ENCODE data around the gene ARIH2. TPM values are rescaled to one million over a fixed set of nuclear protein-coding genes. Genes with fewer than 3 reads are reported as not detected.

The ARIH2 gene
- total RNA-seq, 1 experiment from 2014 or later, result 113 TPM

DNA sequence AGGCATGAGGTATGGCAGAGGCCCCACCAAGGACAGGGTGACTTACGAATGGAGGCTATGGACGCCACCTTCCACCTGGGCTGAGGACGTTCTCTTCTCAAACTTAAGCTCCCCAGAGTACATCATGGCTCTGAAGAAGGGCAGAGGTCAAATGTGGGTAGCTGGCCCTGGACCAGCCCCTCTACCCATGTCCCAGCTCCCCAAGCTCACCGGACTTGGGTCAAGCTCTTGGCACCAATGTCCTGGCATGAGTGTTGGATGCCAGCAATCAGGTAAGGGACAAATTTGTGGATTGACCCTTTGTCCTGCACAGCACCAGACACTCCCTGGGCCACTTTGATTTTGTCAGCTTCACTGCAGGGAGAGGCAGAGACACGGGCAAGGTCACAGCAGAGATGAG lies 105.8 kb downstream of the ARIH2 start:
- Histone ChIP-seq H3K4me3 (ENCODE audit: low read length) (no peak overlapping the region), H3K27me3 (ENCODE audit: low read length) (no peaks in the 10 kb centered on the region), H3K4me1 (ENCODE audit: low read length) (peaks cover 74% of the 10 kb centered on the region), H3K4me2 (ENCODE audit: low read depth, low read length, poor library complexity, severe bottlenecking) (peak overlapping the region; percentile 97), H4K20me1 (ENCODE audit: insufficient read depth, low read depth, low read length) (peaks cover 11% of the 10 kb centered on the region; the same call in 1 of the 2 replicates), H3K79me2 (ENCODE audit: low read length) (peaks cover 80% of the 10 kb centered on the region), H3K9me2 (replicated peaks; ENCODE audit: insufficient read depth, low read length) (no peaks in the 10 kb centered on the region), H3K9ac (ENCODE audit: low read length) (peak overlapping the region; percentile 5), H3K9me3 (ENCODE audit: low read length) (no peaks in the 10 kb centered on the region), H3K27ac (ENCODE audit: low read length) (0 out of 2 replicates have a peak overlapping the region, but pooled peaks have one; percentile 16), H2AFZ (ENCODE audit: low read length) (no peak overlapping the region), H3K36me3 (ENCODE audit: insufficient read depth, low read length) (peaks cover 38% of the 10 kb centered on the region)
- no peak for DNase-seq

DNA sequence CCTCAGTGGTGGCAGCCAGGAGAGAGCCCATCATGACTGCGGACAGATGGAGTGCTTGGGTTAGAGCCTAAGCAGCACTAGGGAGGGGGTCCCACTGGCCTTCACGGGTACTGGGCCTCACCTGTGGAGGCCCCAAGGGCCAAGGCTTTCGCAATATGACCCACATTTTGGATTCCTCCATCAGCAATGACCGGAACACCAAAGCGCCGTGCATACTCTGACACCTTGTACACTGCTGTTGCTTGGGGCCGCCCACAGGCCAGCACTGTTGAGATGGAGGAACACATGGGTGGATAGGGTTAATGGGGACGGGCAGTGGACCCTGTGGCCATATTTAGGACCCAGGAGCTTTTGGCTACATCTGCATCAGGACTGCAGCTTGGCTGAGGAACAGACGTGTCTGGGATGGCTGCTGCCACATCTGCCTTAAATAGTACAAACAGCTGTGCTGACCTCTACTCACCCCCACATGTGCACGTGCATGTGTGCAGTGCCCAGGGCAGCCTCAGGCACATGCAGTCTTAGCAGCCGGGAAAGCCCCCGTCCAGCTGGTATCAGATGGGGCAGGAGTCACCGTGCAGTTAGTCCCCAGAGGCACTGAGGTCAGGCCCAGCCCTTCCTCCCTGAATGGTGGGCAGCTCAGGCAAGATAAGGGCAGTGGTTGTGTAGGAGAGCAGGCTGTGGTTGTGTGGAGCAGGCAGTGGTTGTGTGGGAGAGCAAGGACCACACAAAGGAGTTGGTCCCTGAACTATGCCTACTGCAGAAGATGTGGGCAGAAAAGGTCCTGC lies 106.6 kb downstream of the ARIH2 start:
- H3K79me2 ChIP-seq (ENCODE audit: low read length), result peaks cover 74% of the 10 kb centered on the region
- peaks cover 71% of the 10 kb centered on the region for H3K4me1 ChIP-seq (ENCODE audit: low read length)
- no peaks in the 10 kb centered on the region for H3K27me3 ChIP-seq (ENCODE audit: low read length)
- DNase-seq, result peak; percentile 62
- peaks cover 11% of the 10 kb centered on the region; the same call in 1 of the 2 replicates for H4K20me1 ChIP-seq (ENCODE audit: insufficient read depth, low read depth, low read length)
- peaks cover 38% of the 10 kb centered on the region for H3K36me3 ChIP-seq (ENCODE audit: insufficient read depth, low read length)
- no peaks in the 10 kb centered on the region for H3K9me3 ChIP-seq (ENCODE audit: low read length)
- H3K4me2 ChIP-seq (ENCODE audit: low read depth, low read length, poor library complexity, severe bottlenecking), result peak overlapping the region; percentile 25
- no peak overlapping the region for H3K4me3 ChIP-seq (ENCODE audit: low read length)
- peak overlapping the region; percentile 30 for H3K27ac ChIP-seq (ENCODE audit: low read length)
- peak overlapping the region; percentile 21; the same call in 1 of the 2 replicates for H3K9ac ChIP-seq (ENCODE audit: low read length)
- no peaks in the 10 kb centered on the region for H3K9me2 ChIP-seq (replicated peaks; ENCODE audit: insufficient read depth, low read length)
- no peak overlapping the region for H2AFZ ChIP-seq (ENCODE audit: low read length)

GRCh38 chr3:49025793-49026520 lies 107.3 kb downstream of the ARIH2 start:
- peaks cover 38% of the 10 kb centered on the region for H3K36me3 ChIP-seq (ENCODE audit: insufficient read depth, low read length)
- no peak overlapping the region for H2AFZ ChIP-seq (ENCODE audit: low read length)
- H3K9ac ChIP-seq (ENCODE audit: low read length), result peak overlapping the region; percentile 21; the same call in 1 of the 2 replicates

DNA sequence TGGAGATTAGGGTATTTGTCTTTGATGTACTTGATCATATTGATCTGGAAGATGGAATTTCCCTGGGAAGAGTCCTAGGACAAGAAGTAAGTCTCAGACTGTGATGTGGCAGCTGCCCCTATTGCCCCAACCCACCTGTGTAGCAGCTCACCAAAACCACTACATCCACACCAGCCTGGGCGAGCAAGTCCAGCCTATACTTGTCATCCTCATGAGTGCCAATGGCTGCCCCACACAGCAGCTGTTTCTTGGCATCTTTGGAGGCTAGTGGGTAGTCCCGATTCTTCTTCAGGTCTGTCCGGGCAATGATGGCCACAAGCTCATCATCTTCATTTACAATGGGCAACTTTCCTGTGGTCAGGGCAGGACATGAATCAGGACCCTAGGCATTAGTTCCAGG lies 107.9 kb downstream of the ARIH2 start:
- H3K79me2 ChIP-seq (ENCODE audit: low read length), result peaks cover 63% of the 10 kb centered on the region

More at GRCh38 chr3:49025793-49026520, 107.3 kb downstream of the ARIH2 start:
- H3K4me1 ChIP-seq (ENCODE audit: low read length), result peaks cover 67% of the 10 kb centered on the region
- H3K27ac ChIP-seq (ENCODE audit: low read length), result no peak overlapping the region
- no peaks in the 10 kb centered on the region for H3K9me3 ChIP-seq (ENCODE audit: low read length)
- H3K79me2 ChIP-seq (ENCODE audit: low read length), result peaks cover 66% of the 10 kb centered on the region
- peak overlapping the region; percentile 18 for H3K4me2 ChIP-seq (ENCODE audit: low read depth, low read length, poor library complexity, severe bottlenecking)
- H3K4me3 ChIP-seq (ENCODE audit: low read length), result no peak overlapping the region
- H4K20me1 ChIP-seq (ENCODE audit: insufficient read depth, low read depth, low read length), result peaks cover 11% of the 10 kb centered on the region; the same call in 1 of the 2 replicates
- no peaks in the 10 kb centered on the region for H3K9me2 ChIP-seq (replicated peaks; ENCODE audit: insufficient read depth, low read length)
- DNase-seq, result peak; percentile 53
- no peaks in the 10 kb centered on the region for H3K27me3 ChIP-seq (ENCODE audit: low read length)

DNA sequence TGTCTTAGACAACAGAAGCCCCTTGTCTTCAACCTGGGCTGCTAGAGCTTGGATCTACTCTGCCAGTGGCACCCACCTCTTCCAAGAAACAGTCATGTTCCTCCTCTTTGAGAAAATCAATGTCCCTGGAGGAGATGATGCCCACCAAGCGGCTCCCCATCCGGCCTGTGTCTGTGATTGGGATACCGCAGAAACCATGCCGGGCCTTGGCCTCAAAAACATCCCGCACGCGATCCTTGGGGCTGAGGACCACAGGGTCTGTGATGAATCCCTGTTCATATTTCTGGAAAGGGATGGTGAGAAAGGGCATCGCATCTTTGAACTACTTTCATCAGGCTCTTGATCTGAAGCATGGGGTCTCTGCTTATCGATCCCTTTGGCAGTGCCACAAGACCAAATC lies 109.0 kb downstream of the ARIH2 start:
- Histone ChIP-seq H3K9ac (ENCODE audit: low read length) (peak overlapping the region; percentile 99; the same call in 1 of the 2 replicates), H3K4me3 (ENCODE audit: low read length) (peak overlapping the region; percentile 76; the same call in 1 of the 2 replicates), H3K79me2 (ENCODE audit: low read length) (peaks cover 57% of the 10 kb centered on the region)

More for the DNA sequence above, 107.9 kb downstream of the ARIH2 start:
- Histone ChIP-seq H3K9me3 (ENCODE audit: low read length) (no peaks in the 10 kb centered on the region), H3K36me3 (ENCODE audit: insufficient read depth, low read length) (peaks cover 41% of the 10 kb centered on the region), H3K4me1 (ENCODE audit: low read length) (peaks cover 67% of the 10 kb centered on the region), H3K9ac (ENCODE audit: low read length) (no peak overlapping the region), H3K4me2 (ENCODE audit: low read depth, low read length, poor library complexity, severe bottlenecking) (peak overlapping the region; percentile 91), H3K27ac (ENCODE audit: low read length) (no peak overlapping the region), H3K9me2 (replicated peaks; ENCODE audit: insufficient read depth, low read length) (no peaks in the 10 kb centered on the region), H2AFZ (ENCODE audit: low read length) (no peak overlapping the region), H3K27me3 (ENCODE audit: low read length) (no peaks in the 10 kb centered on the region), H4K20me1 (ENCODE audit: insufficient read depth, low read depth, low read length) (peaks cover 11% of the 10 kb centered on the region; the same call in 1 of the 2 replicates), H3K4me3 (ENCODE audit: low read length) (no peak overlapping the region)
- DNase-seq, result no peak

DNA sequence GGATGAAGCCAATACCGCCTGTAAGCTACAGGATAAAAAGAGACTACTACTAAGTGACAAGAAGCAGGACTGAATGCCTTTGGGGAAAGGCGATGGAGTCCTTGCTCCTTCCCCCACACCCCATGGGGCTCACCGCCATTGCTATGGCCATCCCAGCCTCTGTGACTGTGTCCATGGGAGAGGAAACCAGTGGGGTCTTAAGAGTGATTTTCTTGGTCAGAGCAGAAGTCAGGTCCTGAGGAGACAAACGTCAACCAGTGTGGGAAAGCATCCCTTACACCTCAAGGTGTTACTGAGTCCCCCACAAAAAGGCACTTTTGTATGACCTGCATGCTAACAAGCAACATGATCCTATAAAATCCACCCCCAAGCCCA lies 109.6 kb downstream of the ARIH2 start:
- Histone ChIP-seq H3K27ac (ENCODE audit: low read length) (peak overlapping the region; percentile 77), H3K27me3 (ENCODE audit: low read length) (no peaks in the 10 kb centered on the region), H3K79me2 (ENCODE audit: low read length) (peaks cover 51% of the 10 kb centered on the region), H3K36me3 (ENCODE audit: insufficient read depth, low read length) (peaks cover 51% of the 10 kb centered on the region), H3K4me1 (ENCODE audit: low read length) (peaks cover 62% of the 10 kb centered on the region), H2AFZ (ENCODE audit: low read length) (no peak overlapping the region), H3K9me2 (replicated peaks; ENCODE audit: insufficient read depth, low read length) (no peaks in the 10 kb centered on the region), H3K4me3 (ENCODE audit: low read length) (peak overlapping the region; percentile 76), H3K9ac (ENCODE audit: low read length) (peak overlapping the region; percentile 99), H3K4me2 (ENCODE audit: low read depth, low read length, poor library complexity, severe bottlenecking) (peak overlapping the region; percentile 91), H4K20me1 (ENCODE audit: insufficient read depth, low read depth, low read length) (peaks cover 11% of the 10 kb centered on the region; the same call in 1 of the 2 replicates), H3K9me3 (ENCODE audit: low read length) (no peaks in the 10 kb centered on the region)
- DNase-seq, result peak; percentile 54

More for the DNA sequence above, 109.0 kb downstream of the ARIH2 start:
- H3K36me3 ChIP-seq (ENCODE audit: insufficient read depth, low read length), result peaks cover 49% of the 10 kb centered on the region
- H3K4me2 ChIP-seq (ENCODE audit: low read depth, low read length, poor library complexity, severe bottlenecking), result peak overlapping the region; percentile 91
- no peaks in the 10 kb centered on the region for H3K27me3 ChIP-seq (ENCODE audit: low read length)
- no peak for DNase-seq
- H4K20me1 ChIP-seq (ENCODE audit: insufficient read depth, low read depth, low read length), result peaks cover 11% of the 10 kb centered on the region; the same call in 1 of the 2 replicates
- H3K9me2 ChIP-seq (replicated peaks; ENCODE audit: insufficient read depth, low read length), result no peaks in the 10 kb centered on the region
- H3K4me1 ChIP-seq (ENCODE audit: low read length), result peaks cover 67% of the 10 kb centered on the region
- no peak overlapping the region for H2AFZ ChIP-seq (ENCODE audit: low read length)
- H3K27ac ChIP-seq (ENCODE audit: low read length), result peak overlapping the region; percentile 77; the same call in 1 of the 2 replicates
- no peaks in the 10 kb centered on the region for H3K9me3 ChIP-seq (ENCODE audit: low read length)

DNA sequence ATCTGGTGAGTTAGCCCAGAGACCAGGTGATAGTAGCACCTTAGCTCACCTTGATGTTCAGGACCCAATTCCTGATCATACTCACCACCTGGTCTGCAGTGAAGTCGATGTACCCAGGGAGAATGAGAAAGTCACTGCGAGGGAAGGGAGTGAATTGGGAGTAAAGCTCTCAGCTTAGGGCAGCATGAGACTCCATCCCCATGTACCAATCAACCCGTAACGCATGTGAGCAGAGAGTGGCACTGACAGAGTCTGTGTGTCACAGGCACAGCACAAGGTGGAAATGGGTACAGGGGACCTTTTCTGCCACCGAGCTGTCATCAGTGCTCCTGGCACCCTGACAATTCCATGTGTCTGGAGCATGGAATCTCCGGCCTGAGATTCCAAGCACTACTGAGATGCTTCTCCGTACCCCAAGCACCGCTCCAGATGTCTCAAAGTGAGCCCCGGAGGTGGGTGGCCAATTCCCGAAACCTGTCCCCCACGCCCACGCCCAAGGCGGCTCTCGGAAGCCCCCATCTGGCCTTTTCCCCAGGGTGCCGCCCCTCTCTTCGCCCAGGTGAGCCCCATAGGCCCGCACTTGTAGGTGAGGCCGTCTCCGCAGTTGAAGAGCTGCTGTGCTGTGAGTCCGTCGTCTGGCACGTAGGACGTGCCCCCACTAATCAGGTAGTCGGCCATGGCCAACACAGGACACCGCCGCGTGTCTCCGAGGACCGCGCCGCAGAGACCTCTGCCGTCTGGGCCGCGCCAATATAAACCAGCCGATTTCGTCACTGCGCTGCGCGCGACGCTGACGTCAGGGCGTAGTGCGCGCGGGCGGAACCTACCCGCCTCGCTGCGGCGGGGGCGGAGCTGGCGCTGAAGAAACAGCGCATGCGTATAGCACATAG lies 110.3 kb downstream of the ARIH2 start, which contains the start of gene IMPDH2:
Gene IMPDH2 (minus strand): TSS at position 726 of the 890 bp plus-strand sequence. CDS start 48 bp downstream, at position 678.
- Histone ChIP-seq H3K36me3 (ENCODE audit: insufficient read depth, low read length) (peaks cover 47% of the 10 kb centered on the region), H2AFZ (ENCODE audit: low read length) (no peak within 1 kb of the TSS), H3K4me2 (ENCODE audit: low read depth, low read length, poor library complexity, severe bottlenecking) (peak within 1 kb of the TSS; percentile 91), H3K9me3 (ENCODE audit: low read length) (no peaks in the 10 kb centered on the region), H3K4me3 (ENCODE audit: low read length) (peak within 1 kb of the TSS; percentile 76), H3K79me2 (ENCODE audit: low read length) (peaks cover 45% of the 10 kb centered on the region), H3K27ac (ENCODE audit: low read length) (peak within 1 kb of the TSS; percentile 77), H3K27me3 (ENCODE audit: low read length) (no peaks in the 10 kb centered on the region), H3K9me2 (replicated peaks; ENCODE audit: insufficient read depth, low read length) (no peaks in the 10 kb centered on the region), H3K9ac (ENCODE audit: low read length) (peak within 1 kb of the TSS; percentile 99), H4K20me1 (ENCODE audit: insufficient read depth, low read depth, low read length) (peaks cover 11% of the 10 kb centered on the region; the same call in 1 of the 2 replicates), H3K4me1 (ENCODE audit: low read length) (peaks cover 57% of the 10 kb centered on the region)
- DNase-seq, result peak; percentile 98
